NCI-H187 (cell line): ENCODE measurements around the gene RALGDS.

Experiments used
- DNase-seq, 2 experiments: peaks; one replicate each; lab custom pipeline; 2025; lab: John Stamatoyannopoulos, UW

RALGDS gene

DNA sequence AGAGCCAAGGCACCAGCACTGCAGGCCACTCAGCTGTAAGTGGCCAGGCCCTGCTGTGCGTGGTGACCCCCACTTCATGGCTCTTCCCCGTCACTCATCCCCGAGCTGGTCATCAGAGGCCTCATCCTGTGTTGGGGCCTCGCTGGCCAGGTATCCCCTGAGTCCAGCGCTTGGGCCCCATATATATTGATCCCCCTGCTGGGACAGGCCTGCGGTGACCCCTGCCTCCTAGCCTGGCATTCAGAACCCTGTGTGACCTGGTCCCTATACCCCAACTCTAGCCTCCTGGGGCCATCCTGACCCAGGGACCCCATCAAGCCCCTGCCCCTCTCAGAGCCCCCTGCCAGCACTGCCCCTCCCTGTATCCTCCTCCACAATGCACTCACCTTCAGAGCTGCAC, 30.0 kb upstream of the RALGDS start:
- DNase-seq = no peak

DNA sequence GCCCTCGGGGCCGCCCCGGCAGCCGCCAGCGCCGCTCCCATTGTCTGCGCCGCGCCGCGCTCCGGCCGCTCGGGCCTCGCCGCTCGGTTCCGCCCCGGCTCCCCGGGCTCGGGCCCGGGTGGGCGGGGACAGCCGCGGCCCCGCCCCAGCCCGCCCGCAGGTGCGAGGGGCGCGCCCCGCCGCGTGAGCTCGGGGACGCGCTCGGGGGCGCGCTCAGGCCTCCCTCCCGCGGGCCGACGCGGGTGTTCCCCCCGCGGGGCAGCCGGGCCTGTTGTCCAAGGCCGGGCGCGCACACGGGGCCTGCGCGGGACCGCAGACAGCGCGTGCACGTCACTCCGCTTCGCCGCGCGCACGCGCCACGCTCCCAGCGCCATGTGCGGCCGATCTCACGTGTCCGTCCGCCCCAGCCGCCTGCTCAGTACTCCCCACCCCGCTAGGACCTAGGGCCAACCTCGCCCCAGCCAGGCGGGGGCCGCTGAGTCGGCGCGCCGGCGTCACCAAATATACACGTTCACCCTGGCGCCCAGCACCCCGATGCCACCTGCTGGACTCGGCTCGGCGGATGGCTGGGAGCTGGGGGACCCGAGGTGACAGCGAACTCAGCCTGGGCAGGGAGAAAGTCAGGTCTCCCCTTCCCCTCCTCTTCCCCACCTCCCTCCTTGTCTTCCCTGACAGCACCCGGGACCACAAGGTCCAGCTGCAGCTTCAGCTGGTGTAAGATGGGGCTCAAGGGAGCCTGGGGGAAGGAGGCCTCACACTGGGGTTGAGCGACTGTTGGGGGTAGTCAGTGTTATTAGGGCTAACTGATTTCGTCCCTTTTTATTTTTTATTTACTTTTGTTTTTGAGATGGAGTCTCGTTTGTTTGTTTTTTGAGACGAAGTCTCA, 28.3 kb upstream of the RALGDS start:
- DNase-seq = peak; percentile 69 to 88

DNA sequence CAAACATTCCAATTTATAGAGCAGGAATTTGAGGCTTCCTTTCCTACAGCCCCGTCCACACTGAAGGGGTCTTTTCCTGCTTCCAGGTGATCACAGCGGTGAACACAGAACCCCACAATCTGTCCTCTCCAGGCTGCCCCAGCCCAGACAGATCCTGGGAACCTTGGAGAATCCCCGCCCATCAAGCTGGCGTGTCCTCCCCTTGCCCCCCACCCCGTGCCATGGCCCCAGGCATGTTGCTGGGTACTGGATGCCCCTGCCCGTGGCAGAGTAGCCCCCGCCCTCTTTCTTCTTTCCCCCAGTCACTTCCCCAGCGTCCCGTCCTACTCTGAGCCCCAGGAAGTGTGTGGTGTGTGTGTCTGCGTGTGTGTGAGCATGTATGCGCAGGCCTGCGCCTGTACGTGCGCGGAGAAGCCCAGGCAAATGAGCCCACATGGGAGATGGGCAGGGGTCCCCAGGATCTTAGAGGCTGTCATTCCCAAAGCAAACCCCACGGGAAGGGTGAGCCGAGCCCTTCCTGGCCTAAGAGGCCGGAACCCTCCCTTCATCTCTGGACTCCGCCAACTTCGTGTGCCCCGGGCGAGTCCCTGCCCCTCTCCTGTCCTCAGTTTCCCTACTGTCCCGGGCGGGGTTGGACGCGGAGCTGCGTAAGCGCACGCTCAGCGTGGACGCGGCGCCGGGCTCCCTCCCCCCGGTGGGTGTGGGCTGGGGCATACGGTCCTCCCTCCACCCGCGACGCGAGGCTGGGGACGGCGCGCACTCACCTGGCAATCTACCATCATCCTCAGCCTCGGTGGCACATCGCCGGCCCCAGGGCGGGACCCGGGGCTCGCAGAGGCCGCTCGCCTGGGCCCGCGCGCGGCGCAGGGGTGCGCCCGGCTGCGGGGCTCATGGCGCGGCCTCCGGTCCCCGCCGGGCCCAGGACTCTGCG, 27.4 kb upstream of the RALGDS start:
- no peak for DNase-seq

DNA sequence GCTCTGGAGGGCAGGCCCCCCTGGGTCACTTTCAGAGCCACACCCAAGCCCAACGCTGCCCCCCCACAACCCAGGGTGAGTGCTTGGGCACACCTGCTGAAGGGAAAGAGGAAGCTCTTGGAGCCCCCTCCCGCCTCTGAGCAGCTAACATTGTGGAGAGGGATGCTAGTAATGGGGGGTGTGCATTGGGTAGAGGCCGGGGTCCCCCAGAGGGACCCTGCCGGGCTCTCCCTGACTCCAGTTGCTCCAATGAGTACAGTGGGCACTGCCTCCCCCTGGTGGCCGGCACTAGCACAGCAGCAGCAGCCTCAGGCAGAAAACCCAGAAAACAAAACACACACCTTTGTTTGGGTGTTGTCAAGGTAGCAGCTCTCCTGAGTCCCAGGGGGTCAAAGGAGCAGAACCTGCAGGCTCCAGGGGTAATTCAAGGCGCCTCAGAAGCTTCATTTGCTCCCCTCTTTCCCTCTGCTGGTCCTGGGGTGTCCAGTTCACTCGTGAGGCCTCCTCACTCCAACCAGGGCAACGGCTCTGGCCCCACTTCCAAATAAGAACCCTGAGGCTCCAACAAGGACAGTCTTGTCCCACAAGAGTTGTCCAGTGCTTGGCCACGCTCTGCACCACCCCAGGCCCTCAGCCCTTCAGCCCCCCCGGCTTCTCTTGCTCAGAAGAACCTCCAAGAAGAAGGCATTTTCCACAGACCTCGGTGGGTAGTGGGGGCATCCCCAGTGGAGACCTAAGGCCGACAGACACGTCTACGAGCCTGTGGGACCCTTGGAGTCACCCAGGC, 26.6 kb upstream of the RALGDS start:
- peak; percentile 5 to 46 for DNase-seq

DNA sequence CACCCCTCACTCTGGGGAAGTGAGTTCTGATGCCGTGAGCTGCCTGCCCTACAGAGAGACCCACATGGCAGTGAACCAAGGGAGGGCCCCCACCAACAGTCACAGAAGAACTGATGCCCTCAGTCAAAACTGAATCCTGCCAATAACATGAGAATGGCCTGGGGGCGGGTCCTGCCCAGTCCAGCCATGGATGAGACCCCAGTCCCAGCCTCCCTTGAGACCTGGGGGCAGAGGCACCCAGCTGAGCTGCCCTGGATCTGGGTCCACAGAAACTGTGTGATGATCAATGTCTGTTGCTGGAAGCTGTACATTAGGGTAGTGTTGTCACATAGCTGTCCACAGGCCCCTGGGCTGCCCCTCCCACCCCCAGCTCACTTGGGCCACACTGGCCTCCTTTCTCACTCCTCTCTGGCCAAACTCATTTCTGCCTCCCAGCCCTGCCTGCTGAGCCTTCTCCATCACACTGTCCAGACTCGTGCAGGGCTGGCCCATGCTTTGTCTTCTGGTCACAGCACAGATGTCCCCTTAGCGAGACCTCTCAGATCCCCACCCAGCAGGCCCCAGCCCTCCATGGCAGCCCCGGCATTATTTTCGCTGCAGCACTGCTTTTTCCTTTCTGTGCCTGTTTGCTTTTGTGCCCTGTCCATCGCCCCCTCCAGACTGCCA, 25.8 kb upstream of the RALGDS start:
- no peak for DNase-seq

DNA sequence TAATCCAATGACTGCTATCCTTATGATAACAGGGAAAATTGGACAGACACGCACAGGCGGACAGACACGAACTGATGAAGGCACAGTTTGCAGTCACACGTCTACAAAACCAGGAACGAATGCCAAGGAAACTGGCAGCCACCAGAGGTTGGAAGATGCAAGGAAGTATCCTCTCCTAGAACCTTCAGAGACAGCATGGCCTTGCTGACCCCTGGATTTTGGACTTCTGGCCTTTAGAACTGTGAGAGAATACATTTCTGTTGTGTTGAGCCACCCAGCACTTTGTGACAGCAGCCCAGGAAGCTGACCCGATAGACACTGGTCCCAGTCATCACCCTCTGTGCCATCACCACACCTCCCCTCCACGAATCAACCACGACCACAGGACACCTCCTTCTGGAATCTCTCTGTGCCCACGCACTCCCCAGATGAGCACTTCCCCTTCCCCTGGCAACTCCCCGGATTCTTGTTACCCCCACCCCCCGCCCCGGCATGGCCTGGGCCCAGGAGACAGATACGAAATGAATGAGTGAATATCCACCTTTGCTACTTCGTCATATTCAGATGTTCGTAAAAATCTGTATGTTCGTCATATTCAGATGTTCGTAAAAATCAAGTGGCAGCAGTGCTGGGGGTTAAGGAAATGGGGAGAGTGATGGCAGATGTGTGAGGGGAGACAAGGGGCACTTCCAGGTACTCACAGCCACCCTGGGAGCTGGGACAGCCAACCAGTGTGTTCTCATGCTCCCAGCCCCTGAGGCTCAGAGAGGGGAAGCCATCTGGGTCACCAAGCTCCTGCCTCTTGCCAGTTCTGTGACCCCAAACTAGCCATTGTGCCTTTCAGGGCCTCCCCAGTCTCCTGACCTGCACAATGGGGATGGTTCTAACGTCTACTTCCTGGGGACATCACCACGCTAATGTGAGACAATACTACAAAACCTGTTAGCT, 24.1 kb upstream of the RALGDS start:
- DNase-seq = no peak

DNA sequence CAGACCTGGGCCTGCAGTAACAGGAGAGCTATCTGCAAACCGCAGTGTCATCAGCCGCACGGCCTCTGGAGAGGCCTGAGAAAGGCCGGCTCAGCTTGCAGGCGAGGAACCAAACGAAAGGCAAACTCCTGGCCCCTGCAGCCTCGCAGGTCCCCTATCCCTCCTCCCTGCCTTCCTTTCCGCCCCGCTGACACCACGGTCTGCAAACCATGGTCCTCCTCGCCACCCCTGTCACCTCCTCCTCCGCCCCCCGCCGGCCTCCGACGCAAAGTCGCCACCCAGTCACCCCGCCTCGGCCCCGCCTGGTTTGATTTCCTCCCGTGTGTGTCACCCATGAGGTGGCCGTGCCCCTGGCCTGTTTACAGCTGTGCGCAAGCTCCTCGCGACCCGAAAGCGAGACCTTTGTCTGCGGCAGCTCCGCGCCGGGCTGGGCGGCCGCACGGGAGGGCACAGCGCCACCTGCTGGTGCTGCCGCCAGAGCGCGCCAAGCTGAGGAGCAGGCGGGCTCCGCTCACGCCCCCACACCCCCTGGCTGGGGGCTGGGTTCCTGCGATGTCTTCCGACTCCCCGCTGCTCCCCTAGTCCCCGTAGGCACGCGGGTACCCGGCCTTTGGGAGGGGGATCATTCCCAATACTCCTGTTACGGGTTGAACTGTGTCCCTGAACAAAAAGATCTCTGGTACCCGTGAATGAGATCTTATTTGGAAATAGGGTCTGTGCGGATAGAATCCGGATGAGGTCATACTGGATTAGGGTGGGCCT, 23.3 kb upstream of the RALGDS start:
- DNase-seq = peak; percentile 8 to 40

DNA sequence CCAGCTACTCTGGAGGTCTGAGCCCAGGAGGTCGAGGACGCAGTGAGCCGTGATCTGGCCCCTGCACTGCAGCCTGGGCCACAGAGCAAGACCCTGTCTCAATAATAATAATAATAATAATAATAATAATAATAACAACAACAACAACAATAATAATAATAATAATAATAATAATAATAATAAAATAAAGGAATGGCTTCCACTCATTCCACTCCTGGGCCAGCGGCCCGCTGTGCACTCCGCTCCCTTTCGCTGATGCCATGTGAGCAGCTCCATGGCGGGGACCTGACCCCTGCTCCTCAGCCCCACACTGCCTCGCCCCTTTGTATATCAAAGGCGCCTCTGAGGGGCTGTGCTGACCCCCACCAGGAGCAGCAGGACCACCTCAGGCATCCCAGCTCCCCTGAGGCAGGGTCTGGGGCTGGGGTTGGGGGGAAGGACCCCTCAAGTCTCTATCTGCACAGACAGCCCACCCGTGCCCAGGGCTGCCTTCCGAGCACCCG, 22.6 kb upstream of the RALGDS start:
- DNase-seq = no peak

DNA sequence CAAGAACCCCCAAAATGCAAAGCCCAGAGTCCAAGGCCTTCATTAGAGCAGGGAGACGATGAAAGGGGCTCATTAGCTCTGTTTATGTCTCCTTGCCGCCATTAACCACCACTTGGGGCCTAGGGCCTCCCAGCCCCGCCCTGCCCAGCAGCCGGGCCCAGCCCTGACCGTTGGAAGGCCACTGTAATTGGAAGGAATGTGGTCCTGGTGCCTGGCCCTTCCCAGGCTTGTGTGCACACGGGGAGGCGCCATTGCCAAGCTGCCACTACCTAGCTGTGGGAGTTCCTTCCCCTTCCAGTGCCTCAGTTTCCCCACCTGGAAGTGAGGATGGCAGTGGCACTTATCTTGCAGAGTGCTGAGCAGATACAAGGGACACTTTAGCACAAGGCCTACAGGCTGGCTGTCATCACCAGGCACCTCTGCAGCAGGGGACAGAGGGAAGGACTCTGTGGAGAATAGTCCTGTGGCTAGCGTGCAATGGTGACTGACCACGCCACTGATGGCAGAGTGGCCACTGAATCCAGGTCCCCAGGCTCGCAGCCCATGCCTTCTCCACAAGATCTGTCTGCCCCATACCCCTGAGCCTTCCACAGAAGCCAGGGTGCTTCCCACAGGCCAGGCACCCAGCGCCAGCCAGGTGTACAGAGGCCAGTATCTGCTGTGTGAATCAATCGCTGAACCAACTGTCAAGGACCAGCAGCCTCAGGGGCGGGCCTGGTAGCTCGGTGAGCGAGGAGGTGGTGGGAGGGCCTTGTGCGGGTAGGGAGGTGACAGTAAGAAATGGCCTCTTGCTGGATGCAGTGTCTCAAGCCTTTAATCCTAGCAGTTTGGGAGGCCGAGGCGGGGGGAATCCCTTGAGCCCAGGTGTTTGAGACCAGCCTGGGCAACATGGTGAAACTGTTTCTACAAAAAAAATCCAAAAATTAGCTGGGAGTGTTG, 21.9 kb upstream of the RALGDS start:
- no peak for DNase-seq

DNA sequence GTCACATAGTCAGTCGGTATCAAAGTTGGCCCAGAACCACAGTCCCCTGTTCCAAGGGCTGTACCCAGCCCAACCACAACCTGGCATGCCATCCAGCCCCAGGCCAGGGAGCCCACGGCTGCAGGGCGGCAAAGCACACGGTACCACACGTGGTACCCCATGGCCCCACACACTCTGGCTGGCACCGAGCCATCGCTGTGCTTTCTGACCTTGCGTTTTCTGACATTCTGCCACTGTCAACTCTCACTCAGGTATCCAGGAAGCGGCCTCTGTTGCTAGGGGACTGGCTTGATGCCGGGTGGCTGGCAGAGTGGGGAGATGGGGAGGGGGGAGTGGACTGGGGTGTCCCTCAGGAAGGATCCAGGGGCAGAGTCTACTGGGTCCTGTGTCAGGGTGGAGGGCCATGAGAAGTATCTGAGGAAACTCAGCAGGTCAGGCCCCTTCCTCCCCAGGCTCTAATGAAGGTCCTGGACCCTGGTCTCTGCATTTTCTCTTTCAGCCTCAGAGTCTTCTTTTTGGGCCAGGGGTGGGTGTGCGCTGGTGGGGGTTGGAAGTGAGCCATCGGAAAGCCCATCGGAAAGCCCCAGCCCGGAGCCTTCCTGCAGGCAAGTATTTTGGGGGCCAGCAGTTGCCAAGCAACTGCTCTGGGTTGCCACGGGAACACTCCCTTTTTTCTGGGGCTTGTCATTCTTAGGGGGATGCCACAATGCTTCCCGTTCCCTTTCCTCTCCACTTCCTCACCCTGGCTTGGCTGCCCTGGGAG, 21.0 kb upstream of the RALGDS start:
- DNase-seq = no peak

DNA sequence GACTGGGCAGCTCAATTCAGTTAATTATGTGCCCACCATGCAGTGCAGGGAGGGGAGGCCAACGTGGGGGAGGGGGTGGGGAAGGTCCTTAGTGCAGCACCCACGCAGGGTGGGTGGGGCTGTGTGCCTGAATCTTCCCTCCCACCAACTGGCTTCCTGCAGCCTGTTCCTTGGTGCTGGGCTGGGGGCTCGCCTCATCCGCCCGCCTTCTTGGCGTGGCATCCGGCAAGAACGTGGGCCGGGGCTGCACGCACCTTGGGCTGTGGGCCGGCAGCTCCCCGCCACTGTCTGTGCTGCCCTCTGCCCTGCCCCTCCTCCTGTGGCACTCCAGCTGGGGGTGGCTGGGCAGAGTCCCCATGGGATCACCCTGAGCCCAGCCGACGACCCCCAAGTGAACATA, 19.6 kb upstream of the RALGDS start:
- no peak for DNase-seq

DNA sequence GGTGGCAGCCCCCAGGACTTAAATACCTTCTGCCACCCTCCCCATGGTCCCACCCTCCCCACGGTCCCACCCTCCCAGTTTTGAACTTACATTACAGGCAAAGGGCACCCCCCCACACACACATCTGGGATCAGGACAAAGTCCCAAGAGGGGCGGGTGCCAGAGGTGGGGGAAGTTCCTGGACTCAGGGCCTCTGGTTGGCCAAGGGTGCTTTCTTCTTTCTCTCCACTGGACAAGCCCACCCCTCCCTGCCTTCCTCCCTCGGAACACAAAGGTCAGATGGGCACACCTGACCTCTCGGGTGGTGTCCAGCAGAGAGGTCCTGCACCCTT, 19.1 kb upstream of the RALGDS start:
- DNase-seq = no peak

DNA sequence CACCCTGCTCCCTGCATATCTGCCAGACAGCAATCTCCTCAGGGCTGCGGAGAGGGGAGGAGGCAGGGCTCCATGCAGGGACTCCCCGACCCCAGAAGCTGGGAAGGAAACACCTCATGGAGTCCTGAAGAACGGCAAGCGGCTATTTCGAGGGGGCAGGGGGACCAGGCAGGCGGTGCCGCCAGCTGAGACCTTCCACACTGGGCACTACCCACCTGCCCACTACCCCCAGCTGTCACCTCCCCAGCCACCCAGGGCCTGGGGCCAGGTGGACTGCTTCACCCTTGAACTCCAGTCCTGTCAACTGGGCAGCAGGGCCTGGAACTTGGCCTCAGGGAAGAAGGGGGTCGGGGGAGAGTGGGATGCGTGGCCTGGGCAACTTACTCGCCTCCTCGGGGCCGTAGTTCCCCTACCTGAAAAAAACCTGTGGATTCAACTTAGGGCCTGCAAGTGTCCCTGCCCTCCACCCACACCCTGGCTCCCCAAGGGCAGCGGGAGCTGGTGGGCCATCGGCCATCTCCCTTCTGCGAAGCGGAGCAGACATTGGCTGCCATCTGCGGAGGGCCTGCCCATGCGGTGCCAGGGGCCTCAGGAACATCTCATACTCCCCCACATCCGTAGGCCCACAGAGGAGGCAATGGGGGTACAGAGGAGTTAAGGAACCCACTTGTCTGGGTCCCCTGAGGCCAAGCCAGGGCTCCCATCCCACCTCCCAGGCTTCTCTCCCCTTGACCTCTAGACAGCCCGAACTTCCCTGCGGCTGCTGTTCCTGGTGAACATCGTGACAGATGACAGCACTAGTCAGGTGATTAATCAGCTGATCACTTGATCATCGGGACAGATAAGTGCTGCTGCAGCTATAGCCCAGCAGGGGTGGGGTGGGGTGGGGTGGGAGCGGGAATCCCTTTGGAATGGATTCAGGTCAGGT, 18.5 kb upstream of the RALGDS start:
- DNase-seq = no peak

DNA sequence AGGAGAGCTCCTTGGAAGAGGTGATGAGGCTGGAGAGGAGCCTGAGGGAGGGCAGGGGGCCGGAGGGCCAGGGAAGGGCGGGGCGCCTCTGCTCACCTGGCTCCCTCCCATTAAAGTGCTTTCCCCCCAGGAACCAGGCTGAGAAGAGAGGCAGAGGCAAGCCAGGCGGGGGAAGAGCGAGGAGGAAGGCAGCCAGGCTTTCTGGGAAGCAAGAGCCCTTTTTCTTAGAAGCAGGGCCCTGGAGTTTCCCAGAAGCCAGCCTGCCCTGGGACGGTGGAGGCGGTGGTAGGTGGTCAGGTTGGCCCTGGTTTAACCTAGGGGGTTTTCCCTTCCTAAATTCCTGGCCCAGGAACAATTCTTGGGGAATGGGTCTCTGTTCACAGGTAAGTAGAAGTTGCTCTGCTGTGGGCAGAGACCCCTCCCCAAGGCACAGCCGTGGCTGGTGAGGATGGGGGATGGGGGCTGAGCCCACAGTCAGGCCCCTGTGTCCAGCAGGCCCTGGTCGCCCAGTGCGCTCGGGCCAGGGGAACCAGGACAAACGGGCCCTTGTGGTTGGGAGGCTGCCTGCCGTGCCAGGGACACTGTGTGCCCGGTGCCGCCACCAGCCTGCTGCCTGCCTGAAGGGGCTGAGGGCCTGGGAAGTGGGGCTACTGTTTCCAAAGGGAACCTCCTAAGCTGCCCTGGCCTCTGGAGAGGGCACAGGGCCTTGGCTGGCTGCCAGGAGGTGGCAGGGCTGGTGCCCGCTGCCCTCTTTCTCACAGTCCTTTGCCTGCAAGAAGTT, 16.6 kb upstream of the RALGDS start:
- DNase-seq = no peak

DNA sequence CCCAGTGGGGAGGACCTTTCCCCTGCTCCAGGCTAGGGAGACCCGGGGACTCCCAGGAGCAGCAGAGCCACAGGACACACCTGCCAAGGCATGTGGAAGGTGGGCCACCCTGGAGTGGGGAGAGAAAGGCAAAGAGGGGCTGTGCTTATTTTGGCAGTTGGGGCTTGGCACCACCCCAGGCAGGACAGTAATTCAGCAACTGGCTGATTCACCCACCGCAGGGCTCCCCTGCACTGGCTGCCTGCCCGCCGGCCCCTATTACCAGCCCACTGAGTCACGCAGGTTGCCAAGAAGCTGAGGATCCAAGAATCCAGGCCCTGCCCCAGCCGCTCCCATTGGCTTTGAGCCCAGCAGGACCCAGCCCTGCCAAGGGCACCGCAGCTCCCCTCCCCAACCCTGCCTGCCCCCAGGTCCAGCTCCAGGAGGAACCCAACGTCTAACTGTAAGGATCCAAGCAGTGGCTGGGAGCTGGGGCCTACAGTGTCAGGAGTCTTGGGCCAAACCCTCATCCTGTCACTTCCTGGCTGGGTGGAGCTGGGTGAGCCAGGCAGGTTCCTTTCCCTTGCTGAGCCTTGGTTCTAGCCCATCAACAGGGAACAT, 14.2 kb upstream of the RALGDS start:
- DNase-seq = no peak
